ENCODE results near the gene SNORC.

Gene SNORC

DNA sequence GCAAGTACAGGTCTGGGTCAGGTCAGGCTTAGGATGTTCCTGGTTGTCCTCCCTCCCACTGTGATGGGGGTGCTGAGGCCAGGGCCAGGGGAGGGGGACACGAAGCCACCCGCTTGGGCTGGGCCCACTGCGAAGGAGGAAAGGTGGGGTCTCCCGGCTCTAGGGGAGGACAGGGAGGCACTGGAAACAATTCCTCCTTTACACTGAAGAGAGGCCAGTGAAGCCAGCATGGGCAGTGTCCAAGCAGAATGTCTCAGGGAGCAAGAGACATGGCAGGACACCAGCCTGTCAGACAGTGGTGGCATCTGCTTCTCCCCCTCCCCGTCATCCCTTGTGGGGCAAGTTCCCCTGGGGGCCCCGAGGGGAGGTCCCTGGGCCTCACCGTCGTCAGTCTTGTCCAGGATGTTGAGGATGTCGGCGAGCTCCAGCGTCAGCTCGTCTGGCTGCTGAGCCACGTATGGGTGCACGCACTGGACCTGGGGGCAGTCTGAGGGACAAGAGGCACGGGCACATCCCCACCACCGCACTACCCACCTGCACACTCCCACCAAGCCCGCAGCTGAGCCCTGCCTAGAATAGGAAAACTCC is 10.8 kb downstream of the SNORC start:
- in situ Hi-C loops (cut with MboI; ENCODE audit: low sequenced_read_pairs), result no loop called here

- in situ Hi-C loops (cut with MboI; ENCODE audit: low sequenced_read_pairs), result no loop called here
These were observed 12.0 kb downstream of the SNORC start for GRCh38 chr2:232882085-232882484.

GRCh38 chr2:232882505-232883115 is 12.5 kb downstream of the SNORC start:
- in situ Hi-C loops (cut with MboI; ENCODE audit: low sequenced_read_pairs), result no loop called here

- in situ Hi-C loops (cut with MboI; ENCODE audit: low sequenced_read_pairs), result no loop called here
These were observed 13.2 kb downstream of the SNORC start for GRCh38 chr2:232883116-232883721.

GRCh38 chr2:232884001-232884421 is 13.9 kb downstream of the SNORC start:
- in situ Hi-C loops (cut with MboI; ENCODE audit: low sequenced_read_pairs), result no loop called here

DNA sequence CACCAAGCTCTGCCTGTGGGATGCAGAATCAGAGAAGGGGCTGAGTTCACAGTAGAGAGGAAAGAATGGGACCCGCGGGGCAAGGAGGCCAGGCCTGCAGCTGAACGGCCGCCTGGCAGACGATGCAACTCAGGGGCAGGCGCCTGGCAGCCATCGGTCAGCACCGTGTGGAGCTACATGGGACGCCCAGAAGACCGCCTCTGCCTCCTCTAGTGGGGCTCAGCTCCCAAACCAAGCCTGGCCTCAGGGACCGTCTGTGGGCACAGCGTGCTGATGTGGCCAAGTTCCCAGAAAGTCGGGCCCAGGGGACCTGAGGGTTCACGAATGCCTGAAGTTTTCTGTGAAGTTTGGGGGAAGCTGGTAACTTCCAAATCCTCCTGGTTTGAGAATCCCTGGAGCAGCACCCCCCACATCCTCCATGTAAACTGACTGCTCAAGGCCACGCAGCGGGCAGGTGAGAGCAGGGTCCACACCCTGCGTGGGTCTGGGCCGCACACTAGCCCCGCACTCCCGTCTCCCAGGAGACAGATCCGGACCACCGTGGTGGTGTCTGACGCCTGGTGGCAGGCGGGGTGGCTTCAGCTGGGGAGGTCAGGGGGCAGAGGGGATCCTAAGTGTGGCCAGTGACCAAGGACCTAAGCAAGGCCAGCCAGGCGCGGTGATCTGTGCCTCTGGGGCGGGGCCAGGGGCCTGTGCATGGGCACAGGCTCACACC is 14.6 kb downstream of the SNORC start:
- in situ Hi-C loops (cut with MboI; ENCODE audit: low sequenced_read_pairs), result no loop called here

- in situ Hi-C loops (cut with MboI; ENCODE audit: low sequenced_read_pairs), result no loop called here
These were observed 15.3 kb downstream of the SNORC start for GRCh38 chr2:232885264-232885961.

- in situ Hi-C loops (cut with MboI; ENCODE audit: low sequenced_read_pairs), result no loop called here
These were observed 16.1 kb downstream of the SNORC start for GRCh38 chr2:232886176-232886575.

GRCh38 chr2:232886632-232887031 is 16.6 kb downstream of the SNORC start:
- in situ Hi-C loops (cut with MboI; ENCODE audit: low sequenced_read_pairs), result no loop called here

GRCh38 chr2:232887171-232887850 is 17.2 kb downstream of the SNORC start:
- in situ Hi-C loops (cut with MboI; ENCODE audit: low sequenced_read_pairs), result no loop called here

GRCh38 chr2:232888099-232888836 is 18.2 kb downstream of the SNORC start:
- in situ Hi-C loops (cut with MboI; ENCODE audit: low sequenced_read_pairs), result no loop called here

DNA sequence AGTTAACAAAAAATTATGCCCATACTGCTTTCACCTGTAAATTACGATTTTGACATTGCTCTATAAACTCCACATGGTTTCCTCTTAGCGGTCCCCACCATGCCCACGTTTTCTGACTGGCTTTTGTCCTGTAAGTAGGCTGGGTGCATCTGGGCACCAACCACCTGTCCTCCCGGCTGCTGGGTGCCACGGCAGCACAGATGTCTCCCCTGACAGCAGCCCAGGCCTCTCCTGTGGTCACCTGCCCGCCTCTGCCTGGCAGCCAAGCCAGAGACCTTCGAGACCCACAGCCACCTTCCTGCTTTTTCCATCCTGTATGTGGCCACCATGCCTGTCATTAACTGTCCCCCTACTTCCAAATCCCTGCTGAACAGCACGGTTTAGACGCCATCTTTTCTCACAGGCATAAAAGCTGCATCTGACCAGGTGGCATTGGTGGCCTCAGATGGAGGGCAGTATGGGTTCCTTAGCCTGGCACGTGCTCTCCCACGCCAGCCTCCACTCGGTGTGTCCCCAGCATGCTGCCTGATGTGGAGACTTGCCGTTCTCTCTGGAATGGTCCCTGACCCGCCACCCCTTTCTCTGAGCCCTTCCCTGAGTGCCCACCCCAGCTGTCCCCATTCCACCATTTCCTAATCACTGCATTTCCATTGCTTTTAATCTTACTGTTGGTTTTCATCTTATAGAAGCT is 18.9 kb downstream of the SNORC start:
- in situ Hi-C loops (cut with MboI; ENCODE audit: low sequenced_read_pairs), result no loop called here

DNA sequence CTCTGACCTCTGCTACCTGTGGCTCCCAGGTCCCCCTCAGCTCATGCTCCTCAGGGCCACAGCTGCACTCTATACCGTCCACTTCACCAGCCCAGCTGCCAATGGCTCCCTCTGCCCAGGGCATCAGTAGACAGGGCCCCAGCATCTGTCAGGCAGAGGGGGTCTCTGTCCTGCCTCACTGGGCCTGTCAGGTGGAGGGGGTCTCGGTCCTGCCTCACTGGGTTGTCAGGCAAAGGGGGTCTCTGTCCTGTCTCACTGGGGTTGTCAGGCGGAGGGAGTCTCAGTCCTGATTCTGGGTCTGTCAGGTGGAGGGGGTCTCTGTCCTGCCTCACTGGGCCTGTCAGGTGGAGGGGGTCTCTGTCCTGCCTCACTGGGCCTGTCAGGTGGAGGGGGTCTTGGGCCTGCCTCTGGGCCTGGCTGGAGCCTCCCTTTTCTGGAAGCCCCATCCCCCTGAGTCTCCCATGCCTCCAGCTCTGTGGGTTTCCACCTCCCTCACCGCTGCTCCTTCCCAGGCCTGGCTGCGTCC is 19.9 kb downstream of the SNORC start:
- in situ Hi-C loops (cut with MboI; ENCODE audit: low sequenced_read_pairs), result no loop called here

- in situ Hi-C loops (cut with MboI; ENCODE audit: low sequenced_read_pairs), result no loop called here
These were observed 20.5 kb downstream of the SNORC start for GRCh38 chr2:232890536-232890895.

DNA sequence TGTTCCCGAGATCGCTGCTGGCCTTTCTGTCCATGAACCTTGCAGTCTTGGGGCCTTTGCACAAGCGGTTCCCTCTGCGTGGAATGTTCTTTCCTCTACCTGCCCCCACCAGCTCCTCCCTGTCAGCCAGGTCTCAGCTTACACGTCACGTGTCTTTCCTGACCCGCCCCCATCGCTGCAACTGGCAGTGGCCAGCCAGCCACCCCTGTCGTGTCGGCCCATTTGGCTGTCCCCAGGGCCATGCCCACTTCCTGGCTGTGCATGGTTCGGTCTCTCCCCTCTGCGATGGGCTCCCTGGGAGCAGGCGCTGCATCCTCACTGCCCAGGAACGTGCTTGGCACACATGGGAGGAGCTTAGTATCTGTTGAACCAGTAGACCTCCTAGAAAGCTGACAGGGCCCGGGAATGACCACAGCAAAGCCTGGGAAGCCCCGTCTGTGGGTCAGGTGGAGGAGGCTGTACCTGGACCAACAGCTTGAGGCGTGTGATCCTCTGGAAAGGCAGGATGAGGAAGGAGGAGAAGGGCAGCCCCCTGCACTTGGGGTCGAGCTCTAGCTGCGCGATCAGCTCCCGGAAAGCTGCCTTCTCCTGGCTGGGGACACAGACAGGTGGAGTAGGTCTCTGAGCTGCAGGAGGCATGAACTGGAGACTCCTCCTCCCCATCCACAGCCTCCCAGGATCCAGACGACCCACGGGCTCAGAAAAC is 21.0 kb downstream of the SNORC start:
- in situ Hi-C loops (cut with MboI; ENCODE audit: low sequenced_read_pairs), result no loop called here

DNA sequence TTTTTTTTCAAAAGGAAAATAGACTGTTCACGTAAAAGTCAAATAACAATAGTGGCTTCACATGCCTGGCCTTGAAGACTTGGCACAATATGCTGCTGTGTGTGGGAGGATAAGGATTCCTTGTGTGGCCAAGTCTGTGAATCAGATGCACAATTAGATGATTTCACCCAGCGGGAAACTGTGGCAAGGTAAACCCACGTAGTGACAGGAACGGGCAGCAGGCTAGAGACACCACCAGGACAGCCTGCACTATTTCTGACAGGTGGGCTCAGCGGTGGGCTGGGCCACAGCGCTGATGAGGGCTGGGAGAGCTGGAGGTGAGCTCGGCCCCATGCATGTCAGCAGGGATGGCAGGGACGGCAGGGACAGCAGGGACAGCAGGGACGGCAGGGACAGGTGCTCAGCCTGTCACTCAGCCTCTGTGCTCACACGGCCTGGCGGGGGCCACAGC is 21.6 kb downstream of the SNORC start:
- in situ Hi-C loops (cut with MboI; ENCODE audit: low sequenced_read_pairs), result no loop called here

- in situ Hi-C loops (cut with MboI; ENCODE audit: low sequenced_read_pairs), result no loop called here
These were observed 22.2 kb downstream of the SNORC start for GRCh38 chr2:232892221-232892620.

- in situ Hi-C loops (cut with MboI; ENCODE audit: low sequenced_read_pairs), result no loop called here
These were observed 22.8 kb downstream of the SNORC start for GRCh38 chr2:232892843-232893242.

DNA sequence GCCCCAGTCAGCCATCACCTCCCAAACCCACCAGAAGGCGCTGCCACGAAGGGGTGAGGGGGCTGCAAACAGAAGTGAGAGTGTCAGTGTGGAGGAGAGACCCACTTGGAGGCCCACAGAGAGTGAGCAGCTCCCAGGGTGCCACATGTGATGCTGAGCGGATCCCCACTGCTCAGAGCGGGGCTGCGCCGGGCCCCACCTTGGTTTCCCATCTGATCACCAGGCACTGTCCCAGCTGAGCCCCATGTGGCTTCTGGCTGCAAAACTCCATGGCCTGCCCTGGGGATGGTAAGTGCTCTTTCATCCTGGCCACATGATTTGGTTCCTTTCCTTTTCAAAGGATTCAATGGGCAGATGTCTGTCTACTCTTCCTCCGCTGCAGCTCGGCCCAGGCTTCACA is 23.8 kb downstream of the SNORC start:
- in situ Hi-C loops (cut with MboI; ENCODE audit: low sequenced_read_pairs), result no loop called here
